SK-MEL-5 (cell line): ENCODE data around the gene SMARCD1. TPM values are rescaled to one million over a fixed set of nuclear protein-coding genes. Genes with fewer than 3 reads are reported as not detected.
"Not testable (repeated sequence)": the region's sequence is repeated elsewhere in the genome, so short reads cannot be mapped to it uniquely, and the experiment has no call there.

ENCODE experiments used
- DNase-seq: peaks from one replicate; pipeline ENCODE4 v3.0.0-alpha.2; 2016; ENCODE audit warnings: low read depth, low spot score
- in situ Hi-C: cut with HindIII; loops from 2 replicates; pipeline ENCODE4 v1.10.0; 2016; ENCODE audit warnings: low sequenced_read_pairs, high pct_unique_total_duplicates, low pct_unique_long_range_greater_than_20kb
- total RNA-seq: library from RNA; depleted of rRNA; stranded (reverse); fragments of >200 nt; shearing (Covaris generic); gene quantifications from 2 replicates; pipeline ENCODE4 v1.2.3, GENCODE V29; 2014

Gene SMARCD1
- total RNA-seq, 1 experiment from 2014 or later, result 80.3 TPM

GRCh38 chr12:50070314-50071060, 14.7 kb upstream of the SMARCD1 start:
- in situ Hi-C loops, result no loop called here
- peak; percentile 88 for DNase-seq

GRCh38 chr12:50072198-50072907, 12.8 kb upstream of the SMARCD1 start:
- in situ Hi-C loops, result no loop called here
- no peak for DNase-seq

GRCh38 chr12:50073206-50073605, 11.9 kb upstream of the SMARCD1 start:
- DNase-seq, result no peak
- in situ Hi-C loops, result no loop called here

- DNase-seq, result no peak
- in situ Hi-C loops, result no loop called here
Observed at GRCh38 chr12:50073712-50074111, 11.4 kb upstream of the SMARCD1 start.

GRCh38 chr12:50074936-50075807, 10.0 kb upstream of the SMARCD1 start:
- in situ Hi-C loops, result no loop called here
- DNase-seq, result peak; percentile 87

GRCh38 chr12:50075808-50076170, 9.4 kb upstream of the SMARCD1 start:
- DNase-seq, result no peak
- in situ Hi-C loops, result no loop called here

- no peak for DNase-seq
- in situ Hi-C loops, result no loop called here
Observed at GRCh38 chr12:50077099-50077498, 8.0 kb upstream of the SMARCD1 start.

- in situ Hi-C loops, result no loop called here
- no peak for DNase-seq
Observed at GRCh38 chr12:50078281-50078680, 6.9 kb upstream of the SMARCD1 start.

- in situ Hi-C loops, result no loop called here
Observed at GRCh38 chr12:50079771-50080170, 5.4 kb upstream of the SMARCD1 start.

GRCh38 chr12:50081096-50081808, 3.9 kb upstream of the SMARCD1 start:
- DNase-seq, result no peak
- in situ Hi-C loops, result no loop called here

More at GRCh38 chr12:50079771-50080170, 5.4 kb upstream of the SMARCD1 start:
- DNase-seq, result no peak

GRCh38 chr12:50082644-50083043, 2.5 kb upstream of the SMARCD1 start:
- no peak for DNase-seq
- in situ Hi-C loops, result no loop called here

GRCh38 chr12:50083301-50083700, 1.8 kb upstream of the SMARCD1 start:
- no peak for DNase-seq
- in situ Hi-C loops, result no loop called here

GRCh38 chr12:50084409-50084774, 750 bp upstream of the SMARCD1 start:
- DNase-seq, in situ Hi-C loops: not testable (repeated sequence)

- in situ Hi-C loops, result no loop called here
- DNase-seq, result no peak
Observed at GRCh38 chr12:50085615-50086072, 502 bp downstream of the SMARCD1 start.

GRCh38 chr12:50086148-50086547, 1.0 kb downstream of the SMARCD1 start:
- in situ Hi-C loops, result no loop called here
- no peak for DNase-seq

GRCh38 chr12:50087151-50087550, 2.0 kb downstream of the SMARCD1 start:
- DNase-seq, result no peak
- in situ Hi-C loops, result no loop called here

- DNase-seq, result peak; percentile 97
- in situ Hi-C loops, result no loop called here
Observed at GRCh38 chr12:50087995-50088394, 2.9 kb downstream of the SMARCD1 start.
